ENCODE measurements around the gene DENND1A. TPM values are rescaled to one million over a fixed set of nuclear protein-coding genes. Genes with fewer than 3 reads are reported as not detected.

DENND1A gene
- total RNA-seq, 1 donor from 2014 or later, result 19.9 TPM

DNA sequence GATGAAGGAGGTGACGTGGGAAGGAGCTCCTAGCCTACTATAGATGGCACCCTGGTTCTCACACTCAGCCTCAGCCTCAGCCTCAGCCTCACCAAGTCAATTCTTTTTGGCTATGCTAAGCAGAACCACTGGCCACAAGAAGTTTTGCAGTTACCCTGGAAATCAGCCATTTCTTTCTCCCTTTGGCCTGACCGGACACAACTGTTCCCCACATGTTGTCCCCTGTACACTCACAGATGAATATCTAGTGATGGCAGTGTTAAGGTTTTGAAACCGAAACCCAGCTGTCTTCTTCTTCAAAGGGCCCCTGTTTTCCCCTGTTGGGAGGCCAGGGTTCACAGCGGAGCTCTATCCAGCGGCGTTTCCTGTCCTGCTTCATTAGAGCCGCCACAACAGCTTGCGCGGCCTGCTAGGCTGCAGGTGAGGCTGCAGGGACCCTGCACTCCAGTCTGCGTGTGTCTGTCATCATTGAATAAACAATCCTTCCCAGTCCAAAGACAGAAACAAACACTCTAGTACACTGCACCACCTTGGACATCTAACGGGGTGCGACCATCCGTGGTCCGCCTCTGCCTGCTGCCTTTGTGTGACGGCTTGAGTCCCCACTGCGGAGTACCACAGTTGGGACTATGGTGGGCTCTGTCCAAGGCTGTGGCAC, 250.5 kb downstream of the DENND1A start:
- H3K9me3 Mint-ChIP-seq, result peaks cover 26% of the 10 kb centered on the region
- H3K4me1 Mint-ChIP-seq (ENCODE audit: unreplicated experiment), result peaks cover 35% of the 10 kb centered on the region
- no peak for DNase-seq (ENCODE audit: extremely low spot score, unreplicated experiment)
- TF ChIP-seq, protein P1, sequence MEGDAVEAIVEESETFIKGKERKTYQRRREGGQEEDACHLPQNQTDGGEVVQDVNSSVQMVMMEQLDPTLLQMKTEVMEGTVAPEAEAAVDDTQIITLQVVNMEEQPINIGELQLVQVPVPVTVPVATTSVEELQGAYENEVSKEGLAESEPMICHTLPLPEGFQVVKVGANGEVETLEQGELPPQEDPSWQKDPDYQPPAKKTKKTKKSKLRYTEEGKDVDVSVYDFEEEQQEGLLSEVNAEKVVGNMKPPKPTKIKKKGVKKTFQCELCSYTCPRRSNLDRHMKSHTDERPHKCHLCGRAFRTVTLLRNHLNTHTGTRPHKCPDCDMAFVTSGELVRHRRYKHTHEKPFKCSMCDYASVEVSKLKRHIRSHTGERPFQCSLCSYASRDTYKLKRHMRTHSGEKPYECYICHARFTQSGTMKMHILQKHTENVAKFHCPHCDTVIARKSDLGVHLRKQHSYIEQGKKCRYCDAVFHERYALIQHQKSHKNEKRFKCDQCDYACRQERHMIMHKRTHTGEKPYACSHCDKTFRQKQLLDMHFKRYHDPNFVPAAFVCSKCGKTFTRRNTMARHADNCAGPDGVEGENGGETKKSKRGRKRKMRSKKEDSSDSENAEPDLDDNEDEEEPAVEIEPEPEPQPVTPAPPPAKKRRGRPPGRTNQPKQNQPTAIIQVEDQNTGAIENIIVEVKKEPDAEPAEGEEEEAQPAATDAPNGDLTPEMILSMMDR (conservative IDR thresholded peaks at IDR 0.05), result no peak
- no peak overlapping the region for H3K27ac Mint-ChIP-seq
- H3K27me3 Mint-ChIP-seq, result peaks cover 66% of the 10 kb centered on the region
- no peak overlapping the region for H3K4me3 Mint-ChIP-seq
- H3K36me3 Mint-ChIP-seq, result peaks cover 19% of the 10 kb centered on the region

DNA sequence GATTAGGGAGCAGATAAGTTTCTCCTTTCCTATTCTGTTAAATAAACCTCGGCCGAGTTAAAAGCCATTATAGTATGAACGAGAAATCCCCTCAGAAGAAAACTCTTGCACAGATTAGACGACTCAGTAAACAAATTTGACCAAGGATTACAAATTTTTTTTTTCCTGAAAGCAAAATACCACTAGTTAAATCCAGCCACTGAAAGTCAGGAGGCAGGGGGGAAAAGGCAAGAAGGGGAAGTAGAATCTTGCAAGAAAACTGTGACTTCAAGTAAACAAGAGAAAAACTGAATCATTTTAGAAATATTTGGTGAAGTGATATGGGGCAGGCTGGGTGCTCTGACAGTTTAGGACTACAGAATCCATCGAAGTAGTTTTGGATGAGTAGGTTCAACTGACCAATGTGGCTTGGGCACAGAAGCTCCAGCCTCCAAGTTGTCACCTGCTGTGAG, 251.0 kb downstream of the DENND1A start:
- peaks cover 23% of the 10 kb centered on the region for H3K9me3 Mint-ChIP-seq
- H3K4me3 Mint-ChIP-seq, result no peak overlapping the region
- TF ChIP-seq, protein P1 (conservative IDR thresholded peaks at IDR 0.05), result no peak
- H3K36me3 Mint-ChIP-seq, result peaks cover 16% of the 10 kb centered on the region
- DNase-seq (ENCODE audit: extremely low spot score, unreplicated experiment), result no peak
- no peak overlapping the region for H3K27ac Mint-ChIP-seq
- H3K4me1 Mint-ChIP-seq (ENCODE audit: unreplicated experiment), result peaks cover 29% of the 10 kb centered on the region
- H3K27me3 Mint-ChIP-seq, result peaks cover 63% of the 10 kb centered on the region

DNA sequence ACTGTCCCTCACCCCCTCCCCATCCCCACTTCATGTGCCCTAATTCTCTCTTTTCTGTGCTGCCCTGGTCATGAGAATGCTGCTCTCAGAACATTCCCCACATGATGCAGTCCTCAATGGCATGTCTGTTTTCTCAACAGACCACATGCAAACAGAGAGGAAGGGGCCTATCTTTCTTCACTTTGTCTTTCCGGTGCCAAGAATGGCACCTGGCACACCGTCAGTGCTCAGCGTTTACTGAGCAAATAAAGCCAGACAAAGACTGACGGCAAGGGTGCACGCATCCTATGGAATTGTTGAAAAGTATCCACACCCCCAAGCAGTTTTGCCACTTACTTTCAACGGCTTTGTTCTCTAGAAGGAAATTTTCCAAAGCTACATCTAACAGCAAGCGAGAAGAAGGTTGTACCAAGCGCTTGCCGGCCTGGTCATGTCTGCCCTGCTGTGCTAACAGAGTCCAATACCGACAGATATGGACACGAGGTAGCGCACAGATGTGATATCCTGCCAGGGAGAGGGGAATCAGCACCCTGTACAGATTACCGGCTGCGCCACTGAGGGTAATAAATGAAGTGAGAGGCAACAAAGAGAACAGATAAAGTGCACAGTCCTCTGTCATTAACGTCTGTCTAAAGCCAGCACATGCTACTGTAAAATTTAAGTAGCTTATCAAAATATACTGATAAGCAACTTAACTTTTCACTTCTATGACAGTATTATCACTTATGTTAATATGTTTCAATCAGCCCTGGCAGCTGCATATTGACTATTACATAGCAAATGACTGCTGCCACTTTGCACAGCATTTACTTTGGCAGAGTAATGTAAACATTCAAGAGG, 251.7 kb downstream of the DENND1A start:
- Mint-ChIP-seq H3K27ac (peak overlapping the region; percentile 15), H3K36me3 (peaks cover 16% of the 10 kb centered on the region), H3K9me3 (peaks cover 28% of the 10 kb centered on the region), H3K4me3 (no peak overlapping the region), H3K27me3 (peaks cover 62% of the 10 kb centered on the region), H3K4me1 (ENCODE audit: unreplicated experiment) (peaks cover 29% of the 10 kb centered on the region)
- TF ChIP-seq, protein P1 (conservative IDR thresholded peaks at IDR 0.05), result no peak
- DNase-seq (ENCODE audit: extremely low spot score, unreplicated experiment), result no peak

DNA sequence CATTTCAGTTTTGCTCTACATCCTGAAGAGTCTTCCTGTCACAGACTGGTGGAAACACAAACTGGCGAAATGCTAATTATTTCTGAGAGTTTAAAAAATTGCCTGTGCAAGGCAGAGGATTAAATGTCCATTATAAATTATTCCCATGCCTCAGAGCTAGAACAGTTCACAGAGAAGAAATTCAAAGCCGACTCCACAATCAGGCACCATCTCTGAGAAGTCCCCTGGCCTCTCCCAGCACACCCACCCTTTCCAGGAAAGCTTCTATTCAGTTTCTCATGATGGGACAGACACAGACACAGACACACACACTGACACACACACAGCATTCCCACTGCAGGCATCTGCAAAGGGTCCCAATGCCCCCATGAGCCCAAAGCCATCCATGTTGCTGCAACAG, 253.1 kb downstream of the DENND1A start:
- Mint-ChIP-seq H3K9me3 (peaks cover 23% of the 10 kb centered on the region), H3K36me3 (peaks cover 11% of the 10 kb centered on the region), H3K4me1 (ENCODE audit: unreplicated experiment) (peaks cover 29% of the 10 kb centered on the region), H3K27me3 (peaks cover 50% of the 10 kb centered on the region), H3K4me3 (no peak overlapping the region), H3K27ac (no peak overlapping the region)
- TF ChIP-seq, protein P1 (conservative IDR thresholded peaks at IDR 0.05), result no peak
- DNase-seq (ENCODE audit: extremely low spot score, unreplicated experiment), result no peak

DNA sequence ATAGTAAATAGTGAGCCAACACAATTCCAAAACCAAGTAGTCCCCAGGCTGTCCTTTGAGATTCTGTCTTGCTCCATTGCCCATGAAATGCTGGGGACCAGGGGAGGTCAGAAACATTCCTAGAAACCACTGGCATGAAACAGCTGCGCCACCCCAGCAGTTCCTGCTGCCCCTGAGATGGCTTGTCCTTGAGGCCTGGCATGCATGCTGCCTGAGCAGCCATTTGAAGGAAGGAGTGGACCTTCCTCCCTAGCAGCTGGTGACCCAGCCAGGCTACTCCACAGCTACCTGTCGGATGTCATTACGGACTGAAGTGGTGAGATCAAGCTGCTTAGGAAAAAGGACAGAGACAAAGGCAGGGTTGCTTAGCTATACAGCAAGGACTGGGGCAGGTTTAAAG, 260.6 kb downstream of the DENND1A start:
- no peak overlapping the region for H3K4me3 Mint-ChIP-seq
- TF ChIP-seq, protein P1 (conservative IDR thresholded peaks at IDR 0.05), result no peak
- peaks cover 18% of the 10 kb centered on the region for H3K36me3 Mint-ChIP-seq
- H3K4me1 Mint-ChIP-seq (ENCODE audit: unreplicated experiment), result no peaks in the 10 kb centered on the region
- DNase-seq (ENCODE audit: extremely low spot score, unreplicated experiment), result no peak
- H3K27me3 Mint-ChIP-seq, result peaks cover 17% of the 10 kb centered on the region
- no peak overlapping the region for H3K27ac Mint-ChIP-seq
- H3K9me3 Mint-ChIP-seq, result peaks cover 6% of the 10 kb centered on the region
